WI38 (cell line): ENCODE results near the gene KCNAB1.

Experiments used
- H3K4me3 ChIP-seq: 2 replicates; pipeline ENCODE4 v1.5.1; 2011; ENCODE audit warnings: low read depth, mild to moderate bottlenecking, control low read depth, low read length
- TF ChIP-seq, protein P1 (sequence below): IDR thresholded peaks from 2 replicates; pipeline ENCODE4 v1.5.1; 2012; ENCODE audit warnings: low read depth, mild to moderate bottlenecking, control low read depth, low read length

Gene KCNAB1

DNA sequence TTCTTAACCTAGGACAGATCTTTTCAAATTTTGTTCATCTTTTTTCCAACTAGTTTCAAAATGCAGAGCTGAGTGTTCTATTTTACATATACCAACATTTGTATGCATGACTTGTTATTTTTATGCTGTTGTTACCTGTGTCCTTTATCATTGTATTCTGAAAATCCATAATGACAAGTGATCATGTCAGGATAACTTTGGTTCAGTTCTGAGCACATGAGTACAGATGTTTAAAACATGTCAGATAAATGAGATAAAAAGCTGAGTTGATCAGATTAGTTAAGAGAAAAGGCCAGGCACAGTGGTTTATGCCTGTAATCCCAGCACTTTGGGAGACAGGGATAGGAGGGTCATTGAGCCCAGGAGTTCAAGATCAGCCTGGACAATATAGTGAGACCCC is 229.6 kb downstream of the KCNAB1 start:
- H3K4me3 ChIP-seq = no peak overlapping the region
- TF ChIP-seq, protein P1, sequence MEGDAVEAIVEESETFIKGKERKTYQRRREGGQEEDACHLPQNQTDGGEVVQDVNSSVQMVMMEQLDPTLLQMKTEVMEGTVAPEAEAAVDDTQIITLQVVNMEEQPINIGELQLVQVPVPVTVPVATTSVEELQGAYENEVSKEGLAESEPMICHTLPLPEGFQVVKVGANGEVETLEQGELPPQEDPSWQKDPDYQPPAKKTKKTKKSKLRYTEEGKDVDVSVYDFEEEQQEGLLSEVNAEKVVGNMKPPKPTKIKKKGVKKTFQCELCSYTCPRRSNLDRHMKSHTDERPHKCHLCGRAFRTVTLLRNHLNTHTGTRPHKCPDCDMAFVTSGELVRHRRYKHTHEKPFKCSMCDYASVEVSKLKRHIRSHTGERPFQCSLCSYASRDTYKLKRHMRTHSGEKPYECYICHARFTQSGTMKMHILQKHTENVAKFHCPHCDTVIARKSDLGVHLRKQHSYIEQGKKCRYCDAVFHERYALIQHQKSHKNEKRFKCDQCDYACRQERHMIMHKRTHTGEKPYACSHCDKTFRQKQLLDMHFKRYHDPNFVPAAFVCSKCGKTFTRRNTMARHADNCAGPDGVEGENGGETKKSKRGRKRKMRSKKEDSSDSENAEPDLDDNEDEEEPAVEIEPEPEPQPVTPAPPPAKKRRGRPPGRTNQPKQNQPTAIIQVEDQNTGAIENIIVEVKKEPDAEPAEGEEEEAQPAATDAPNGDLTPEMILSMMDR = no peak

DNA sequence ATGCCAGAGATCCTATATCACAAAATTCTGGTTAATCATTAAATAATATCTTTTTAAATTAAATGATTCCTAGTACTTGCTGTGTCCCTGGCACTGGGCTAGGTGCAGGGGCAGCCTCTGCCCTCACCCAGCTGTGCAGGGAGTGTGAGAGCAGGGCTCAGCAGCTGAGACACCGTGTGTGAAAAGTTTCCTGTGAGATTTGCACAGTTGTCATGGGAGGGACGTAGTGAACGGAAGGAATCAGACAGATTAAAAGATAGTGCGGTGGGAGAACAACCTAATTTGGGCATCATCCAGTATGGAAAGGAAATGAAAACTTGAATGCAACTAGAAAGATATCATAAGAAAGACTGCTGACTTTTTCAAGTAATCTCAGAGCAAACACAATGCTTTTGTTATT is 230.4 kb downstream of the KCNAB1 start:
- H3K4me3 ChIP-seq = no peak overlapping the region
- TF ChIP-seq, protein P1 = no peak

DNA sequence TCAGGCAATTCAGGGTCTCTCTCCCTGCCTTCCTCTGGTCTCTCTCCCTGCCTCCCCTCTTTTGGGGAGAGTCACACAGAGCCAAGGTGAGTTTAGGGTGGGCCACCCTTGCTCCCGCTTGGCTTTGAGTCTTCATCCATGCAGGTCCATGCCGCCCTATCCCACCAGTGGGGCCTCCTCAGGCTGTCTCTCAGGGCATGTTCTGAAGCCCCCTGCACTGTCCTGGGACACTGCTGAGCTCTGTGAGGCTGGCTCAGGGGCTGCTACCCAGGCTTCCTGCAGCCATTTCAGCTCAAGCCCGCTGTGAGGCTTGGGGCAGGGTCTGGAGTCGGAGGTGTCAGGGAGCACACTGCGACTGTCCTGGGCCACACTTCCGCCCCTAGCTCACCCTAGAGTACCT is 231.4 kb downstream of the KCNAB1 start:
- TF ChIP-seq, protein P1 = no peak
- H3K4me3 ChIP-seq = no peak overlapping the region

DNA sequence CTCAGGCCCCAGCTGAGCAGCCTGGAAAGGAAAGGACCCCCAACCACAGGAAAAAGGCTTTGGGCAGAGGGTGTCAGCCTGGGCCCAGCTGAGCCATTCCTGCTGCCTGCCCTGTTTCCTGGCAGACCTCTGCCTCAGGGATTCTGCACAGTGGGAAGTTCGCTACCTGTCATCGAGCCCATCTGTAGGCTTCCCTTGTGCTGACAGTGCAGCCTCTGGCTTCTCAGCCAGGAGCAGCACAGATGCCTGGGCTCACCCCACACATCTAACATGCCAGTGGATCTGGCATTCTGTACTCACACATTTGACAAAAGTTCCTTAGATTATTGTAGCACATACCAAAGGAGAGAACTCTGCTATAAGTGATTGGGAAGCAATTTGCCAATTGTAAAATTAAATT is 232.3 kb downstream of the KCNAB1 start:
- TF ChIP-seq, protein P1 = no peak
- no peak overlapping the region for H3K4me3 ChIP-seq

DNA sequence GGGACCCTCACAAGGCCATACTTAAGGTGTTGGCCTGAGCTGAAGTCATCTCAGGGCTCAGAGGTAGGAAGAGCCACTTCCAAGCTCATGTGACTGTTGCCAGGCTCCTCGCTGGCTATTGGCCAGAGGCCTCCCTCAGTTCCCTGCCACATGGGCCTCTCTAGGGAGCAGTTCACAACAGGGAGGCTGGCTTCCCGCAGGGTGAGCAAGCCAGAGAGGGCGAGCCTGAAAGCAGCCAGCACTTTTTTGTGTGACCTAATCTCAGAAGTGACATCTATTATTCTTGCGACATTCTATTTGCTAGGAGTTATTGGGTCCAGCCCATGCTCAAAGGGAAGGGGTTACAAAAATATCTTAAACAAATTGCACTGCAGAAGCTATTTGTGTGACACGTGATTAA is 233.2 kb downstream of the KCNAB1 start:
- no peak overlapping the region for H3K4me3 ChIP-seq
- TF ChIP-seq, protein P1 = no peak

DNA sequence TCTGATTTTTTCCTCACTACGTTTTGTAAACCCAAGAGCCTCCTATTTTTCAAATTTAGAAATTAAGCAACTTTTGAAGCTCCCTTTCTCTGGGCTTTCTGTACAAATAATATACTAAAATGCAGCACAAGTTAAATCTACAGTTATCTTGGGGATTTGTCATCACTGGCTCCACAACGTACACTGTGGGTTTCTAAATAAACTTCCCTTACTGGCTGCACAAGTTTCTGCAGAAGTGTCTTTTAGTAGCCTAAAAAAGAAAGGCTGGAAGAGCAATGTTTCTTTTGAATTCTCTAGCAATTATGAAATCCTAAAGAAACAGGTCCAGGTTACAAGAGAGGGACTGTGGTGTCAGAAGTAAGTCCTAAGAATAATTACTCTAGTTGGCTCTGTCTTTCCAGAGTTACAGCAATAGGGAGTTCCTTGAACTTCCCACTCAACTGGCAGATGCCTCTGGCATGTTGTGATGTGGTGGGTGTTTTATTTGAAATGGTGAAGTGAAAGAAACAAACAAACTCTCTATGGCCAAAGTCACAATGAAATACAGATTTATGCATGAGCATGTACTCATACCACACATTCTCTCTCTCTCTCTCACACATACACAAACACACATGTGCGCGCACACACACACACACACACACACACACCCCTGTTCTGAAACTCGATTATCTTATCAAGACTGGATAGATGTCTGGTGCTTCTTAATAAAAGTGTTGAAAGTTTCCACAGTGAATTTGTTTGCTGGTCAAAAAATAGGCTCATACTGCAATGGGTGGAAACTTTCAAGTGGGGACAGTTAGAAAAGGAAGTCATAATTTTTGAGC is 236.4 kb downstream of the KCNAB1 start:
- no peak overlapping the region for H3K4me3 ChIP-seq
- TF ChIP-seq, protein P1 = no peak

DNA sequence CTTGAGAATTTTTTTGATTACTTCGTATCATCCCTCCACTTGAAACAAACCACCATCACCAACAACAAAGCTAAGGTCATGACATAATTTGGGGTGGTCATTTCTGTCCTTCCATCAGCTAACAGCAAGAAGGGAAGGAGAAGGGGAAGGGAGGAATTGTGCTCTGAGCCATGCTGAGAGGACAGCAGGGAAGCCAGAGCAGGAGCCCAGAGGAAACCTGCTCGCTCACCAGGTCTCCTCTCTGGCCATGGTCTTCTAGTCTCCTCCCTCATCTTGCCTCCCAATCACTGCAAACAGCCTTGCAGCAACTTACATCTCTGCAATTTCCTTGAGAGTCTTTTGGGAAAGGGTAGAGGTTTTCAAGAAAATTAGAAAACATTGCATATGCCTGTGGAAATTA is 237.9 kb downstream of the KCNAB1 start:
- TF ChIP-seq, protein P1 = no peak
- H3K4me3 ChIP-seq = no peak overlapping the region
